ENCODE data around the gene SELENOM. TPM values are rescaled to one million over a fixed set of nuclear protein-coding genes. Genes with fewer than 3 reads are reported as not detected.
"Not testable (repeated sequence)": the region's sequence is repeated elsewhere in the genome, so short reads cannot be mapped to it uniquely, and the experiment has no call there.

Gene SELENOM
- total RNA-seq, 1 donor from 2014 or later = 48.2 TPM

DNA sequence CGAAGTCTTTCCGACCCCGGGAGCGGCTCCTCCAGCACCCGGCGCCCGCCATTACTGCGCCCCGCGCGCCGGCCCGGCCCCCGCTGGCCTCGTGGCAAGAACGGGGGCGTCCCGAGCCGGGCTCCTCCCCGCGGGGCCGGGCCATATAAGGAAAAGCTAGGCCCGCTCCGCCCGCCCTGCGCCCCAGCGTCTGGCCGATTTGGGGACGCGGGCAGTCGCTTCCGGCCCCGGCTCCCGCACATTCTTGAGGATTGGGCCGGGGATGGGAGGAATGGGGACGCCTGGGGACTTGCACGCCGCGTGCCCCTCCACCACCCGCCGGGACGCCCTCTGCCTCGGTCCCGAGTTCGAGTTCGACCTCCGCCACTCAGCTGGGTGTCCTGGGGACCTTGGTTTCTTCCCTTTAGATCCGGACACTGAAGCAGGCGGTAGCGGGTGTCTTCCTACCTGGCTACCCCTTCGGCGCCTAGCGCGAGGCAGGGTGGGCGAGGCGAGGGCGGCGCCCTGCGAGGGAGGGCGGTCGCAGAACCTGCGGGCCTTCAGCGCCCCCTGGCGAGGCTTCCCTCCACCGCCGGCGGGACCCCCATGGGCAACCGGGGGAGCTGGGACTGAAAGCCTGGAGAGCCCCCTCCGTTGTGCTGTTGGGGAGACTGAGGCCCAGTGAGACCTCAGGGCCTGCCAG is 22.4 kb downstream of the SELENOM start:
- ATAC-seq (peak; percentile 82), DNase-seq (ENCODE audit: missing footprints) (peak; percentile 96)
- intact Hi-C loops (cut with DNase I) = loop anchor here (1.0 to 5.0 kb wide), 3 partner anchors 116 to 147 kb away; partner anchors contain the start of gene TUG1

DNA sequence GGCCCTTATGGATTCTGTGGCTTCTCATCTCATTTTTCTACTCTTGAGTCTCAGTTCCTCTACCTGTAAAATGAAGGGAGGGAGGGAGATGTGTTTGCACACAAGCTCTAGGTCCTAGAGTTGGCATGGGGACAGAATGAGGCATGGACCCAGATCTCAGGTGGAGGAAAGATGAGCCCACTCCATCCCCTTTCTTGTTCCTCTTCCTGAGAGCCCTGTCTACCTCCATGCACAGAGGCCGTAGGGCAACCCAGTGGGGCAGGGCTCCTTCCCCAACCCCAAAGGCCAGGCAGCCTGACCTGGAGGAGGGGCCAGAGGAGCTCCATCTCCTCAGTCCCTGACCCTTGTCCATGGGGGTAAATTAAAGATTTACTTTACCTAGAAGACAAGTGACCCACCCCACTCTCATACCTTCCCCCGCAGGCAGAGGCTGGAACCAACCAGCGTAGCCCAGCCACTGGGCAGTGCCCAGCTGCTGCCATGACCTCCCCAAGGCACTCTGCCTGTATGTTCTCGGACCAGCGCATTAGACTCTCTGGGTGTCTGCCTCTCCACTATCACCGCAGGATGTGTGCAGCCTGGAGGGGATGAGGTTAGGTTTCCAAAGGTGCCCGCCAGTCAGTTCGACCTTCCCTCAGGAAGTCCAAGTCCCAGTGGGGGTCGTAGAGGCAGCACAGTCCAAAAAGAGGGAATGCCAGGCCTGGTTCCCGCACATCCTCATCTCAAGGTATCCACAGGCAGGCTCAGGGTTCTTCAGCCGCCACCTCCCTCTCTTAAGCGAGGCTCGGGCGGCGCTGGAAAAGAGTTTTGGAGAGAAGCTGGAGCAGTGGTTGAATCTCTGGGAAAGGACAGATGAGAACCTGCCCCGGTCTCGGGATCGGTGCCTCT is 23.2 kb downstream of the SELENOM start:
- no peak for ATAC-seq
- peak; percentile 59 for DNase-seq (ENCODE audit: missing footprints)
- intact Hi-C loops (cut with DNase I) = loop anchor here (1.0 to 2.0 kb wide), 2 partner anchors 37 to 137 kb away; no protein-coding TSS in a partner anchor

DNA sequence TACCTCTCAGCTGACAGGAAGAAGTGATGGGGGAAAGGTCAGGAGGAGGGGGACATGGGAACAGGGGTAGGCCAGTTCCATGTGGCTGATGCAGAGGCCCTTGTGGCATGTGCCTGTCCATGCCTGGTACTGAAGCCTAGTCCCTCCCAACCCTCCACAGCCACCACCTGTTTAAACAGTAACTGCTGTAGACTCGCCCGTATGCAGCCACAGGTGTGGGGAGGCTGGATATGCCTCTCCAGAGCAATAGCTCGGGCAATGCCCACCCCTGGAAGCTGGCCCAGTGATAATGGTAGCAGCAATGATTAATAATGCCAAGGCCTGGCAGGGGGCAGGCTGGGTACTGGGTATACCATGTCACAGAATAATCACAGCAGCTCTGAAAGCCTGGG is 24.0 kb downstream of the SELENOM start:
- DNase-seq (ENCODE audit: missing footprints) (no peak), ATAC-seq (no peak)
- intact Hi-C loops (cut with DNase I) = loop anchor here (2.0 kb wide), 1 partner anchor 37 kb away; no protein-coding TSS in a partner anchor

DNA sequence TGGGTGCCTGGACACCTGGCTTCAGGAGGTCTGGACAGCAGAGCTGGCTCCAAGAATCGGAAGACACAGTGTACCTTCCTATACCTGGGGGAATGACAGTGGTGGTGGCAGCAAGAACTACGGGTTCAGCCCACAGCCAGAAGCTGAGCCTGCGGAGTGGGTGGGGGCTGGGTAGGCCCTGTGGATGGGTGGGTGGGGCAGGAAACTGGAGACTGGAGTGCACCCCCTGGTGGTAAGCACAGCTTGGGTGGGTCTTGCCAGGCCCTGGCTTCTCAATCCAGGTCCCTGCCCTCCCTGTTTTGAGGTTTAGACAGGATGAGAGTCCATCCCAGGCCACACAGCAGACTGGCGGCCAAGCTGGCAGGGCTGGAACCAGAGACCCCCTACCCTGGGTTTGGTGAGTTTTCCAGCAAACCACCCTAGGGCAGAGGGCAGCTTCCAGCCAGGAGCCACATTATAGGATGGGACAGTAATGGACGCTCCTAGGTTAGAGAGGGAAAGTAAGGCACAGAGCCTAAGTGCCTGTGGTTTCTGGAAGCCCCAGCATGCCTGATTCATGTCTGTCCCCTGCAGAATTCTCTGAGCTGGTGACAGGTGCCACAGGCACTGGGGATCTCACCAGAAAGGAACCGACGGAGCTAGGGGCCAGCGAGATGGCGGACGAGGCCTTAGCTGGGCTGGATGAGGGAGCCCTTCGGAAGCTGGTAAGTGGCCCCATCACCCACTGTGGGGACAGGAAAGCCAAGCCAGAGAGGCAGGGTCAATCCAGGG is 24.6 kb downstream of the SELENOM start:
- peak; percentile 76 for DNase-seq (ENCODE audit: missing footprints)
- intact Hi-C loops (cut with DNase I) = loop anchor here (2.0 kb wide), 1 partner anchor 36 kb away; no protein-coding TSS in a partner anchor
- ATAC-seq = no peak

DNA sequence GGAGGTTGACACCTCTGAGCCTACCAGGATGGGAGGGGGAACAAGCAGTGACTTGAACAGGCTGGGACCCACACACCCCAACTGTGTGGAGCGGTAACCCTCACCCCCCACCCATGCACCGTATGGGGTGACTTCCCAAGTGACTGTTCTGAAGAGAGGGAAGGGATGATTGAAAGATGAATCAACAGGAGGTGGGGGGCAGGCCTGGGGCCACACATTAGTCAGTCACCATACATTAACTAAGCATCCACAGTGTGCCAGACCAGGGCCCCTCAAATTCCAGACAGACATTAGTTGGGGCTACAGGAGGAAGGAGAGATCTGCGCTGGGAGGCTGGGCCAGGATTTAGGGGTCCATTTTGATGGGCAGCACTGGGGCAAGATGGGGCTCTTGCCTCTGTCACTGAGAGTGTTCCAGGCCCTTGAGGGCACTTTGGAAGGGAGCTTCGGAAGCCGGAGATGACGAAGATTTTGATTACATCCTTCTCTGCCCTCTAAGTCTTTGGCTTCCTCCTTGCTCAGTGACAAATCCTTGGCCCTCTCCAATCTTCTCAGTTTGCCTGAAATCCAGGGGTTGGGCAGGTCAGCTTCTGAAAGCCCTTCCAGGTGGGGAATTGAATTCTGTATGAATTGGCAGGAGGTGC is 25.3 kb downstream of the SELENOM start:
- DNase-seq (ENCODE audit: missing footprints) = no peak
- intact Hi-C loops (cut with DNase I) = loop anchor here (2.0 kb wide), 1 partner anchor 35 kb away; no protein-coding TSS in a partner anchor
- no peak for ATAC-seq

DNA sequence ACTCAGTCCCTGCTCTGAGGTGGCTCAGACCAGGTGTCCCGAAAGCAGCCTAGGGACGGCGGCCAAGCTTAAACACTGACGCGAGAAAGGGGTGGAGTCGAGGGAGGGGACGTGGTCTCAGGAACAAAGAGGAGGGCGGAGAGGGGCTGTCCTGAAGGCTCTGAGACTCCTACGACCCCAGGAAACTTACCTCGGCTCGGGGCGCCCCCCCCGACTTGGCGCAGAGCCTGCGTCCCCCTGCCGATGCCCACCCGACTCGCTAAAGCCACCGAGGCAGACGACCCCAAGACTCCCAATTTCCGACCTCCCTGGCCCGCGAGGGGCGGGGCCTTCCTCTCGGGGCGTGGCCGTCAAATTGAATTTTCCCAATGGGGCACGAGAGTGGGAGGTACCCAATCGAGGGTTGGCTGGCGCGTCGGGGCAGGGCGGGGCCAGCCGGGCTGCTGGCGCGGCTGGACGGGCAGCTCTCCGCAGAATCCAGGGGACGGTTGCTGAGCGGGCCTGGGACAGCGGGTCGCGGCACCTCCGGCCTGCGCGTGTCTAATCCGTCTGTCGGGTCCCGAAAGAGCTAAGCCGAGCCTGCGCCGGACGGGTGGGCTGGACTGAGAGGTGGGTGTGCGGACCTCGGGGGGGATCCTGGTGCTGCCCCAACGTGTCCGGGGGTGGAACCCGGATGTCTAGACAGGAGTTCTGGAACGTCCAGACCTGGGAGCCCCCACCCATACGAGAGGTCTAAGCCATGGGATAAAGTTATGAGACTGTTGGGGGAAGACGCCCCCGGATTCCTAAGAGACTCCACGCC is 26.3 kb downstream of the SELENOM start, which contains the start of gene SMTN:
Gene SMTN, plus strand, starts transcription at position 471 of the 802 bp plus-strand sequence. CDS start 1,941 bp downstream, outside the sequence.
- peak; percentile 82 for ATAC-seq
- peak; percentile 95 for DNase-seq (ENCODE audit: missing footprints)
- intact Hi-C loops (cut with DNase I) = no loop called here

DNA sequence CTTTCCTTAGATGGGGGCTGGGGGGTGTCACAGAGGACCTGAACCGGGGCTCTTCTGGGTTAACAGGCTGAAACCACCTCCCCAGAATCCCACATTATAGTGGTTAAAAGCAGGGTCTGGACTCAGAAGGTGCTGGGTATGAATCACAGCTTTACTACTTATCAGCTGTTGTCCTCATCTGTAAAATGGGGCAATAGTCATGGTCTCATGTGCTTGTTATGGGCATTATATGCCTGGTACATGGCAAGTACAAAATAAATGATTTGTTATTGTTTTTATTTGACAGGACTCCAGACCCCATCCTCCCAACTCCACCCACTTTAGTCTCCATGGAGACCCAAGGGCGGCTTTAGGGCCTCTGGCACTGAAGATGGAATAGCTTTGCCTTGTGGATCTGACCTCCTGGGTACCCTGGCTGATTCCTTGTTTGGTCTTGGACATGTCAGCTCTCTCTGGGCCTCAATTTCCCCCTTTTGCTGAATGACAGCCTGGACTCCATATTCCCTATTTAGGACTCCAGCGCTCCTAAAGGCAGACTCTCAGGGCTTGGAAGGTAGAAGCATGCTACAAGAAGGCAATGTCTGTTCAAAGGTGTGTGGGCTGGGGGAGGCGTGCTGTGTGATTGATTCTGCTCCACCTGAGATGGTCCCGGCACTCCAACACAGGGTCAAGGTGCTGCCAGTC is 27.1 kb downstream of the SELENOM start:
- intact Hi-C loops (cut with DNase I) = no loop called here
- ATAC-seq (no peak), DNase-seq (ENCODE audit: missing footprints) (no peak)

DNA sequence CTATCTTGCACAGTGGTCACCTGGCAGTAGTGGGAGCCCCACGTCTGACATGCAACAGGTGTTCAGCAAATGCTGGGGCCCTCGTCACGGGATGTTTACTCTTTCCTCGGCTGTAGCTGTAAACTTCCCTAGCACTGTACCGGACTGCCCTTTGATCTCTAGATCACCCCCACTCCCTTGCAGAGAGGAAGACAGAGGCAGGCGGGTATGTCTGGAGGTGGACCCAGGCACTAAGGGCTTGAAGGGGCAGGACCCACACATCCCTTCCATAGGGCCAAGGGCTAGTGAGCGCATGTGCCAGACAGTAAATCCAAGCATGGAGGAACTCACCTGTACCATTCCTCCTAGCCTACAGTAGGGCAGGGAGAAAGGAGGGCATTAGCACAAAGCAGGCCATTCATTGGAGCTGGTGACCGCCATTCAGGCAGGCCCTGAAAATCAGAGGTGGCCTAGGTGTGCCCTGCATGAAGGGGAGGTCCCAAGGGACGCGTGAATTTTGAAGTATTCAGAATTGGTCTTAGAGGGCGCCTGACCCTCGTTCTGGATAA is 28.2 kb downstream of the SELENOM start:
- ATAC-seq (no peak), DNase-seq (ENCODE audit: missing footprints) (no peak)
- intact Hi-C loops (cut with DNase I) = no loop called here

DNA sequence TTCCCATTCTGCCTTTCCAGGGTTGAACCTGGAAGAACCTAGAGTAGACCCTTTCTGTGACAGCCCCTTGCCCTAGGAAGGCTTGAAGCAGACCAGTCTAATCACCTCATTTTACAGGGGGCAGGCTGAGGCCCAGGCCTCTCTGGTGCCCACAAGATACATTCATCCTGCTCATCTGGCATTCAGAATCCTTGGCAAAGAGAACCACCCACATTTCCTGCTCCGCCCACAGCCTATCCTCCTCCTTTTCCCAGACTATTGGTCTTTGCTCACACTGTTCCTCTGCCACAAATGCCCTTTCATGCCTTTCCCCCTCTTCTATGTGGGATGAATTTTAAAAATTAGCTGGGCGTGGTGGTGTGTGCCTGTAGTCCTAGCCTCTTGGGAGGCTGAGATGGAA is 29.0 kb downstream of the SELENOM start:
- ATAC-seq; intact Hi-C loops (cut with DNase I); DNase-seq (ENCODE audit: missing footprints): not testable (repeated sequence)

DNA sequence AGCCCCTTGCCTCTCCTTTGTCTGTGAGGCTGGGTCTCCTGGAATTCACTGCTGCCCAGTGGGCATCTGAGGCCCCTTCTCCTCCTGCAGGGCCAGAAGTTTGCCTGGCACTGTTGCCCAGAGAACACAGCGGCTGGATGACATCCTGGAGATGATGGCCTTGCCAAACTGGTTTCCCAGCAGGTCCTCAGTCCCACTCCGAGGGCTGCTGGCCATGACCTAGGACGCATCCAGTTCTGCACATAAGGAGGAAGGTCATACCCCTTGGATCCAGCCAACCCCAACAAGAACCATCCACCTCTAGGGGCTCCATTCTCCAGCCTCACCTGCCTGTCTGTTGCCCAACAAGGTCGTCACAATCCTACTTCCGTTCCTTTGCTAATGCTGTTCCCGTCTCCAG is 29.7 kb downstream of the SELENOM start:
- DNase-seq (ENCODE audit: missing footprints) = no peak
- no peak for ATAC-seq
- intact Hi-C loops (cut with DNase I) = no loop called here

DNA sequence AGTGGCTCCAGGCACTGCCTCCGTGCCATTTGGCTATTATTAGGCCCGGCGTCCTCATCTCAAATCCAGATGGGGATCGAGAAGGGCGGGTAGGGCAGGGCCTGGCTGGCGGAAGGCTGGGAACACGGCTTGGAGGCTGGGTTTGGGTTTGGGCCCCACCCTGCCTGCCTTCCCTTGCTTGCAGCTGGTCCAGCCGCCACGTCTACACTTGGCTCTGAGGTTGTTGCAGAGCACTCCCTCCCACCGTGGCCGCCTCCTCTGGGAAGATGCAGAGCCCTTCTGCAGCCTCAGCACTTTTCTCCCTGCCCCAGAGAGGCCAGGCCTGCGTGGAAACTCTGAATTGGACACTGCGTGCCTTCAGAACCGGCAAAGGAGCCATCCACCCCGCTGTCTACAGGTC is 31.4 kb downstream of the SELENOM start:
- ATAC-seq (peak; percentile 94), DNase-seq (ENCODE audit: missing footprints) (peak; percentile 95)
- intact Hi-C loops (cut with DNase I) = no loop called here

DNA sequence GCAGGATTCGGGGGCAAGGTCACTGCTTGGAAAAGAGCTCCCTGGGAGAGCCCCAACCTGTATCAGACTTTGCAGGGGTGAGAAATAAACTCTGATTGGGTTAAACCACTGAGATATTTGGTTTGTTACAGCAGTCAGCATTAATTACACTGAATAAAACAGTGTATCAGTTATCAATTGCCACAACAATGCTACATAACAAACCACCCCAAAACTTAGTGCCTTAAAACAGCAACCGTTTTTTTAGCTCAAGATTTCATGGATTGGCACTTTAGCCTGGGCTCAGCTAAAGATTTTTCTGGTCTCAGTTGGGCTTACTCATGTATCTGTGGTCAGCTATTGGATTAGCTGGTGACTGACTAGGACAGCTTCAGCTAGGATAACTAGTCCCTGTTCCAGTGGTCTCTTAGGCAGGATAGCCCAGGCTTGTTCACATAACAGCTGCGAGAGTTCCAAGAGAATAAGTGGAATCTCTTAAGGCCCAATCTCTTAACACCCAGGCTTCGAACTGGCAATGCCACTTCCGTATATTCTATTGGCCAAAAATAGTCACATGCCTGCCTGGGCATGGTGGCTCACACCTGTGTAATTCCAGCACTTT is 33.7 kb downstream of the SELENOM start:
- ATAC-seq; intact Hi-C loops (cut with DNase I): not testable (repeated sequence)

DNA sequence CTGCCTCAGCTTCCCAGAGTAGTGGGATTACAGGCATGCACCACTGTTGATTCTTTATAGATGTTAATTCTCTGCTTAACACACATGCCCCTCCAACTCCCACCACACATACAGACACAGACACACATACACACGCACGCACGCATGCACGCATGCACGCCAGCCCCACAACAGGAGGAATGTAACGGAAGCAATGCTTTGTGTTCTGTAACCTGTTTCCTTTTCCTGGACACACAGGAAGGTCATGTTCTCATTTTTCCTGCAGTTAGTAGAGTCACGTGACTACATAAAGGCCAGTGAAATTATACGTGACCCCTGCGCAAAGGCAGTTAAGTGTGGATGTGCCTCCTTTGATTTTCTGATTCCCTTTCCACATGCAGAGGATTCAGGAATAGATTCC is 34.2 kb downstream of the SELENOM start:
- DNase-seq (ENCODE audit: missing footprints); intact Hi-C loops (cut with DNase I); ATAC-seq: not testable (repeated sequence)

More for the DNA sequence above, 33.7 kb downstream of the SELENOM start:
- not testable (repeated sequence) for DNase-seq (ENCODE audit: missing footprints)

DNA sequence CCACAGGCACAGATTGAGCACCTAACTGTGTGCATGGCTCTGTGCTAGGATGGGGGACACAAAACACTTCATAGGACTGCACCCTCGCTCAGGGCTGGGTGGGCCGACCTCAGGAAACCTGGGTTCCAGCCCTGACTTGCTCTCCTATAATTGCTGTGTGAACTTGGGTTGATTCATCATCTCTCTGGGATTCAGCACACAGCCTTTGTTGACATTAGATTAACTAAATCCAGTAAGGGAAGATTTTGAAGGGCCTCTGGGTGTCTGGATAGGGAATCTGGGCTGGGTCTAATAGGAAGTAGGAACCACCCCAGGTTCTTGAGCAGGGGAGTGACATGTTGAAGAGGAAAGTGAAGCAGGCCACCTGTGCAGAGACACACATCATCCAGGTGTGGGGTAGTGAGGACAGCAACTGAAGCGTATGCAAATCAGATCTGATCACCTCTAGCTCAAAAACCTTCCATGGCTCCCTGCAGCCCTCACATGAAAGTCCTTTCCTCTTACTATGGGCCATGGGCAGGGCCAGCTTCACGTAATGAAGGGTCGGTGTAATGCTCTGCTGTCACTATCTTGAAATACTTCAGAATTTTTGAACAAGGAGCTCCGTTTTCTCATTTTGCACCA is 37.6 kb downstream of the SELENOM start:
- intact Hi-C loops (cut with DNase I); ATAC-seq; DNase-seq (ENCODE audit: missing footprints): not testable (repeated sequence)

DNA sequence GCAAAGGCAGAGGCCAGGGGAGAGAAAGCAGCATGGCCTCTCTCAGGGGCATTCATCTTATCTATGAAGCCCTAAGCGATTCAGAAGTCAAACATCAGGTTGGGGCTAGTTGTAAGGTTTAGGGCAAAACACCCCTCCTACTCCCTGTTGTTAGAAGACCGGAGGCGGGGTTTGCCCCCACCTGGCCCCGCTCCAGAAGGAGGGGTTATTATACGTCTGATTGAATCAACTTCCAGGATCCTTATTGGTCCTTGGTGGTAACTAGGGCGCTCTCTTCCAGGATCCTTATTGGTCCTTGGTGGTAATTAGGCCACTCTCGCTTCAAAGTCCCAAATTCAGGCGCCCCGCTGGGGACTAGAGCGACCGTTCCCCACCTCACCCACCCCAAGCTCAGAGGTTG is 38.4 kb downstream of the SELENOM start:
- no peak for ATAC-seq
- no peak for DNase-seq (ENCODE audit: missing footprints)
- intact Hi-C loops (cut with DNase I) = no loop called here

DNA sequence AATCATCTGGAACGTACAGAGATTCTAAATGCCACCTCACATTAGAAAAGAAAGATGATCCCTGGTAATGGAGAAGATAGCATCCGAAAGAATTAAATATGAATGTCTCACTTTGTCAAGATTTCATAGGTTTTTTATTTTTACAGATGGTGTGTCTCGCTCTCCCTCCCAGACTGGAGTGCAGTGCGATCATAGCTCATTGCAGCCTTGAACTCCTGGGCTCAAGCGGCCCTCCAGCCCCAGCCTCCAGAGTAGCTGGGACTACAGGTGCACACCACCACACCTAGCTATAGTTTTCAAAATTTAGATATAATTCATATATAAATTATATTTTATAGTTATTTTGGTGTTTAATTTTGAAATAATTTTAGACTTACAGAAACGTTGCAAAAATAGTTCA is 43.0 kb downstream of the SELENOM start:
- intact Hi-C loops (cut with DNase I) = no loop called here
- DNase-seq (ENCODE audit: missing footprints) (no peak), ATAC-seq (no peak)
